ENCODE measurements around the gene DNHD1. TPM values are rescaled to one million over a fixed set of nuclear protein-coding genes. Genes with fewer than 3 reads are reported as not detected.
A peak's percentile ranks its signal among the peaks of the same experiment; 100 is the strongest.

Gene DNHD1
- total and polyA plus RNA-seq, 2 of the 13 experiments (the other 11 are each of a cell fraction or from before 2014, with no cell fraction given) = 2.7 to 9.3 TPM

DNA sequence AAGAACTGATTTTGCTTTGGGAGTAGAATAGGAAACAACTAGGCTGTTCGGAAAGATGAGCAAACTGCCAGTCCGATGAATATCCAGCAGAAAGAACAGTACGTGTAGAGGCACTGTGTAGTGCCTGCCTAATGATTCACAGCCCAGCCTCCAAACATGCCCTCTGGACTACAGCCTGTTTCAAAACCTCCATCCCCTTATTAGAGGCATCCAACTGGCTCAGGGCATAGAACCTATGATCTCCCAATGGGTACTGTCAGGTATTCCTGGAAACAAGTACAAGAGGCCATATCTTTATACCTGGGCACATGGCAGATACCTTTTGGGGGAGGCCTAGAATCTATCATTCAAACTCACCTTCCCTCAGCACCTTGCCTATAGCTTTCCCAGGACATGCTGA lies 101.5 kb downstream of the DNHD1 start (continued):
- TF ChIP-seq HNF4A (CRISPR knock-in tag; IDR thresholded peaks at IDR 0.05) (peak; percentile 49), FOSL2 (CRISPR knock-in tag; IDR thresholded peaks at IDR 0.05) (peak; percentile 76), ZNF781 (CRISPR knock-in tag; IDR thresholded peaks at IDR 0.05; ENCODE audit: borderline replicate concordance, not compliant biosample characterization) (no peak), SALL1 (CRISPR knock-in tag; IDR thresholded peaks at IDR 0.05) (peak; percentile 17; the same call in 1 of the 2 replicates), ZNF574 (CRISPR knock-in tag; IDR thresholded peaks at IDR 0.05) (peak; percentile 80), DRAP1 (CRISPR knock-in tag; IDR thresholded peaks at IDR 0.05) (peak; percentile 34; the same call in 1 of the 2 replicates), ZNF235 (CRISPR knock-in tag; IDR thresholded peaks at IDR 0.05; ENCODE audit: borderline replicate concordance) (no peak), RBAK (CRISPR knock-in tag; IDR thresholded peaks at IDR 0.05) (no peak), GATA4 (IDR thresholded peaks at IDR 0.05; ENCODE audit: borderline replicate concordance, low read depth) (no peak), SOX6 (IDR thresholded peaks at IDR 0.05) (no peak), SOX6 (CRISPR knock-in tag; IDR thresholded peaks at IDR 0.05) (peak; percentile 47), ZNF616 (CRISPR knock-in tag; IDR thresholded peaks at IDR 0.05; ENCODE audit: low read depth) (no peak), ELF1 (CRISPR knock-in tag; IDR thresholded peaks at IDR 0.05) (no peak), MXI1 (IDR thresholded peaks at IDR 0.05; ENCODE audit: borderline replicate concordance, low read depth, low read length) (peak; percentile 12; the same call in 1 of the 3 replicates), PAF1 (CRISPR knock-in tag; IDR thresholded peaks at IDR 0.05) (no peak), EED (CRISPR knock-in tag; IDR thresholded peaks at IDR 0.05) (no peak), ZNF792 (CRISPR knock-in tag; IDR thresholded peaks at IDR 0.05) (0 out of 2 replicates have a peak, but pooled peaks have one; percentile 24), SRY (CRISPR knock-in tag; IDR thresholded peaks at IDR 0.05) (no peak), SOX5 (CRISPR knock-in tag; IDR thresholded peaks at IDR 0.05; ENCODE audit: borderline replicate concordance) (no peak), ZNF501 (CRISPR knock-in tag; IDR thresholded peaks at IDR 0.05) (no peak), NFIB (CRISPR knock-in tag; IDR thresholded peaks at IDR 0.05; ENCODE audit: borderline replicate concordance) (no peak), JUN (CRISPR knock-in tag; IDR thresholded peaks at IDR 0.05) (no peak)

All from HepG2 (cell line).